HepG2 (cell line): Measurements from ENCODE around the gene FXN. TPM values are rescaled to one million over a fixed set of nuclear protein-coding genes. Genes with fewer than 3 reads are reported as not detected.

ENCODE experiments used
- CBX5 ChIP-seq: sonication (generic); formaldehyde crosslinking; IDR thresholded peaks from 2 replicates; pipeline ENCODE4 v1.4.0; 2020; ENCODE audit warnings: missing genetic modification reagents, borderline replicate concordance
- CEBPB ChIP-seq: IDR thresholded peaks from 2 replicates; pipeline ENCODE4 v1.6.1; 2011; ENCODE audit warnings: low read depth, low read length, improper control_type of control experiment, borderline replicate concordance
- ERF ChIP-seq: IDR thresholded peaks from 2 replicates; pipeline ENCODE4 v1.6.1; 2018; ENCODE audit warnings: missing biosample characterization, missing genetic modification reagents
- MZF1 ChIP-seq: sonication (generic); formaldehyde crosslinking; IDR thresholded peaks from 2 replicates; pipeline ENCODE4 v1.8.1; 2023; ENCODE audit warnings: mild to moderate bottlenecking, missing genetic modification reagents, borderline replicate concordance
- TBL1XR1 ChIP-seq: fragments of 150-350 bp; IDR thresholded peaks from 2 replicates; pipeline ENCODE4 v1.6.1; 2014; ENCODE audit warnings: borderline replicate concordance, low read length; ENCODE audit not compliant: partially characterized antibody
- ZNF253 ChIP-seq: sonication (generic); formaldehyde crosslinking; IDR thresholded peaks from 2 replicates; pipeline ENCODE4 v1.8.0; 2022; ENCODE audit warnings: mild to moderate bottlenecking, missing genetic modification reagents, borderline replicate concordance
- polyA plus RNA-seq, 8 experiments: library from polyadenylated mRNA; depleted of rRNA in 3 of 8; stranded (reverse) in 7 of 8; unstranded in 1 of 8; fragments of >200 nt; fragmentation: Illumina TruSeq in 4 of 8; extraction: Trizol in 4 of 8; gene quantifications; 2 replicates each; pipeline versions ENCODE4 v1.2.1 to v1.2.3, GENCODE V29; 2011 to 2016; ENCODE audit warnings: low read depth in 4 of 8, missing spikeins in 1 of 8, mixed read lengths in 1 of 8; ENCODE audit not compliant: insufficient read depth in 1 of 8
- total RNA-seq, 5 experiments: library from RNA; depleted of rRNA; stranded (reverse); fragments of >200 nt; fragmentation: Illumina TruSeq; extraction: Trizol; gene quantifications; 2 replicates each; pipeline ENCODE4 v1.2.3, GENCODE V29; 2016; ENCODE audit warnings: low read depth in 1 of 5
- TF ChIP-seq, protein P1 (sequence below): sonication (generic); formaldehyde crosslinking; IDR thresholded peaks from 2 replicates; pipeline ENCODE4; 2020; ENCODE audit warnings: missing genetic modification reagents, mild to moderate bottlenecking, borderline replicate concordance
- TF ChIP-seq, protein P2 (sequence below): IDR thresholded peaks from 2 replicates; pipeline ENCODE4 v1.4.0; 2020; ENCODE audit warnings: mild to moderate bottlenecking, missing genetic modification reagents
- TF ChIP-seq, protein P3 (sequence below): sonication (generic); formaldehyde crosslinking; IDR thresholded peaks from 2 replicates; pipeline ENCODE4 v1.4.0; 2020; ENCODE audit warnings: missing genetic modification reagents, borderline replicate concordance
- TF ChIP-seq, protein P4 (sequence below): sonication (generic); formaldehyde crosslinking; IDR thresholded peaks from 2 replicates; pipeline ENCODE4 v1.4.0; 2020; ENCODE audit warnings: mild to moderate bottlenecking, missing genetic modification reagents

FXN gene
- total and polyA plus RNA-seq, 2 of the 13 experiments (the other 11 are each of a cell fraction or from before 2014, with no cell fraction given): 24.1 to 26.0 TPM

DNA sequence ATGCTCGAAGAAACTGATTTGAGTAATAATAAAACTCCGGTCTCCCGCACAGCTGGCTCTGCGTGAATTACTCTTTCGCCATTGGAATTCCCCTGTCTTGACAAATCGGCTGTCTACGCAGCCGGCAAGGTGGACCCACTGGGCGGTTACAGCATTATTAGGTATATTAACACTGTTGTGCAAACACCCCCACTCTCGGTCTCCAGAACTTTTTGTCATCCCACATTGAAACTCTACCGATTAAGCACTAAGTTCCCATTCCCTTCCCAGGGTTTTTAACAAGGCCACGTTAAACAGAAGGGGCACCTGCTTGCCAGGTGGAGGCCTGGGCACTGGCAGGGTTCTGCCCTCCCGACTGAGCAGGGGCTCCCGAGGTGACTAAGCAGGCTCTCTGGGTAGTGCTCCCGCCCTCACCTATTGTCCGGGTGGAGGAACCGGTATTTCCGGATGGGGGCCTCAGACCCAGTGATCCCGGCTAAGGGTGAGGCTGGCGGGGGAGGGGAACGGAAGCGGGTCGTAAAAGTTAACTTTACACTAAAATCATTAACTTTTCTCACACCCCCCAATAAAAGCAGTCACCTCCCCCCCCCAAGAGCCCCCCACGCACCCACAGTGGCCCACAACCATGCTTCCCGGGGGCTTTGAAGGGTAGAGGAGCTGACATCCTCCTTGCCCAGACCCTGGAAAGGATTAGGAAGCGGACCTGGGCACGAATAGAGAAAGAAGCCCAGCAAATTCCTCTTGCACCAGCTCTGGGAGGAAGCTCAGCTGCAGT, 85.0 kb downstream of the FXN start (continued):
- TF ChIP-seq, protein P1, sequence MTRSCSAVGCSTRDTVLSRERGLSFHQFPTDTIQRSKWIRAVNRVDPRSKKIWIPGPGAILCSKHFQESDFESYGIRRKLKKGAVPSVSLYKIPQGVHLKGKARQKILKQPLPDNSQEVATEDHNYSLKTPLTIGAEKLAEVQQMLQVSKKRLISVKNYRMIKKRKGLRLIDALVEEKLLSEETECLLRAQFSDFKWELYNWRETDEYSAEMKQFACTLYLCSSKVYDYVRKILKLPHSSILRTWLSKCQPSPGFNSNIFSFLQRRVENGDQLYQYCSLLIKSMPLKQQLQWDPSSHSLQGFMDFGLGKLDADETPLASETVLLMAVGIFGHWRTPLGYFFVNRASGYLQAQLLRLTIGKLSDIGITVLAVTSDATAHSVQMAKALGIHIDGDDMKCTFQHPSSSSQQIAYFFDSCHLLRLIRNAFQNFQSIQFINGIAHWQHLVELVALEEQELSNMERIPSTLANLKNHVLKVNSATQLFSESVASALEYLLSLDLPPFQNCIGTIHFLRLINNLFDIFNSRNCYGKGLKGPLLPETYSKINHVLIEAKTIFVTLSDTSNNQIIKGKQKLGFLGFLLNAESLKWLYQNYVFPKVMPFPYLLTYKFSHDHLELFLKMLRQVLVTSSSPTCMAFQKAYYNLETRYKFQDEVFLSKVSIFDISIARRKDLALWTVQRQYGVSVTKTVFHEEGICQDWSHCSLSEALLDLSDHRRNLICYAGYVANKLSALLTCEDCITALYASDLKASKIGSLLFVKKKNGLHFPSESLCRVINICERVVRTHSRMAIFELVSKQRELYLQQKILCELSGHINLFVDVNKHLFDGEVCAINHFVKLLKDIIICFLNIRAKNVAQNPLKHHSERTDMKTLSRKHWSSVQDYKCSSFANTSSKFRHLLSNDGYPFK (CRISPR knock-in tag): no peak
- TF ChIP-seq ZNF253 (no peak), MZF1 (no peak), CBX5 (CRISPR knock-in tag) (peak; percentile 69; the same call in 1 of the 2 replicates), CEBPB (peak; percentile 2; the same call in 1 of the 2 replicates), ERF (CRISPR knock-in tag) (0 out of 2 replicates have a peak, but pooled peaks have one; percentile 76), TBL1XR1 (no peak)
- TF ChIP-seq, protein P2, sequence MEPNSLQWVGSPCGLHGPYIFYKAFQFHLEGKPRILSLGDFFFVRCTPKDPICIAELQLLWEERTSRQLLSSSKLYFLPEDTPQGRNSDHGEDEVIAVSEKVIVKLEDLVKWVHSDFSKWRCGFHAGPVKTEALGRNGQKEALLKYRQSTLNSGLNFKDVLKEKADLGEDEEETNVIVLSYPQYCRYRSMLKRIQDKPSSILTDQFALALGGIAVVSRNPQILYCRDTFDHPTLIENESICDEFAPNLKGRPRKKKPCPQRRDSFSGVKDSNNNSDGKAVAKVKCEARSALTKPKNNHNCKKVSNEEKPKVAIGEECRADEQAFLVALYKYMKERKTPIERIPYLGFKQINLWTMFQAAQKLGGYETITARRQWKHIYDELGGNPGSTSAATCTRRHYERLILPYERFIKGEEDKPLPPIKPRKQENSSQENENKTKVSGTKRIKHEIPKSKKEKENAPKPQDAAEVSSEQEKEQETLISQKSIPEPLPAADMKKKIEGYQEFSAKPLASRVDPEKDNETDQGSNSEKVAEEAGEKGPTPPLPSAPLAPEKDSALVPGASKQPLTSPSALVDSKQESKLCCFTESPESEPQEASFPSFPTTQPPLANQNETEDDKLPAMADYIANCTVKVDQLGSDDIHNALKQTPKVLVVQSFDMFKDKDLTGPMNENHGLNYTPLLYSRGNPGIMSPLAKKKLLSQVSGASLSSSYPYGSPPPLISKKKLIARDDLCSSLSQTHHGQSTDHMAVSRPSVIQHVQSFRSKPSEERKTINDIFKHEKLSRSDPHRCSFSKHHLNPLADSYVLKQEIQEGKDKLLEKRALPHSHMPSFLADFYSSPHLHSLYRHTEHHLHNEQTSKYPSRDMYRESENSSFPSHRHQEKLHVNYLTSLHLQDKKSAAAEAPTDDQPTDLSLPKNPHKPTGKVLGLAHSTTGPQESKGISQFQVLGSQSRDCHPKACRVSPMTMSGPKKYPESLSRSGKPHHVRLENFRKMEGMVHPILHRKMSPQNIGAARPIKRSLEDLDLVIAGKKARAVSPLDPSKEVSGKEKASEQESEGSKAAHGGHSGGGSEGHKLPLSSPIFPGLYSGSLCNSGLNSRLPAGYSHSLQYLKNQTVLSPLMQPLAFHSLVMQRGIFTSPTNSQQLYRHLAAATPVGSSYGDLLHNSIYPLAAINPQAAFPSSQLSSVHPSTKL (CRISPR knock-in tag): peak; percentile 58
- TF ChIP-seq, protein P3, sequence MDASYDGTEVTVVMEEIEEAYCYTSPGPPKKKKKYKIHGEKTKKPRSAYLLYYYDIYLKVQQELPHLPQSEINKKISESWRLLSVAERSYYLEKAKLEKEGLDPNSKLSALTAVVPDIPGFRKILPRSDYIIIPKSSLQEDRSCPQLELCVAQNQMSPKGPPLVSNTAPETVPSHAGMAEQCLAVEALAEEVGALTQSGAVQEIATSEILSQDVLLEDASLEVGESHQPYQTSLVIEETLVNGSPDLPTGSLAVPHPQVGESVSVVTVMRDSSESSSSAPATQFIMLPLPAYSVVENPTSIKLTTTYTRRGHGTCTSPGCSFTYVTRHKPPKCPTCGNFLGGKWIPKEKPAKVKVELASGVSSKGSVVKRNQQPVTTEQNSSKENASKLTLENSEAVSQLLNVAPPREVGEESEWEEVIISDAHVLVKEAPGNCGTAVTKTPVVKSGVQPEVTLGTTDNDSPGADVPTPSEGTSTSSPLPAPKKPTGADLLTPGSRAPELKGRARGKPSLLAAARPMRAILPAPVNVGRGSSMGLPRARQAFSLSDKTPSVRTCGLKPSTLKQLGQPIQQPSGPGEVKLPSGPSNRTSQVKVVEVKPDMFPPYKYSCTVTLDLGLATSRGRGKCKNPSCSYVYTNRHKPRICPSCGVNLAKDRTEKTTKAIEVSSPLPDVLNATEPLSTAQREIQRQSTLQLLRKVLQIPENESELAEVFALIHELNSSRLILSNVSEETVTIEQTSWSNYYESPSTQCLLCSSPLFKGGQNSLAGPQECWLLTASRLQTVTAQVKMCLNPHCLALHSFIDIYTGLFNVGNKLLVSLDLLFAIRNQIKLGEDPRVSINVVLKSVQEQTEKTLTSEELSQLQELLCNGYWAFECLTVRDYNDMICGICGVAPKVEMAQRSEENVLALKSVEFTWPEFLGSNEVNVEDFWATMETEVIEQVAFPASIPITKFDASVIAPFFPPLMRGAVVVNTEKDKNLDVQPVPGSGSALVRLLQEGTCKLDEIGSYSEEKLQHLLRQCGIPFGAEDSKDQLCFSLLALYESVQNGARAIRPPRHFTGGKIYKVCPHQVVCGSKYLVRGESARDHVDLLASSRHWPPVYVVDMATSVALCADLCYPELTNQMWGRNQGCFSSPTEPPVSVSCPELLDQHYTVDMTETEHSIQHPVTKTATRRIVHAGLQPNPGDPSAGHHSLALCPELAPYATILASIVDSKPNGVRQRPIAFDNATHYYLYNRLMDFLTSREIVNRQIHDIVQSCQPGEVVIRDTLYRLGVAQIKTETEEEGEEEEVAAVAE (CRISPR knock-in tag): peak; percentile 20; the same call in 1 of the 2 replicates
- TF ChIP-seq, protein P4, sequence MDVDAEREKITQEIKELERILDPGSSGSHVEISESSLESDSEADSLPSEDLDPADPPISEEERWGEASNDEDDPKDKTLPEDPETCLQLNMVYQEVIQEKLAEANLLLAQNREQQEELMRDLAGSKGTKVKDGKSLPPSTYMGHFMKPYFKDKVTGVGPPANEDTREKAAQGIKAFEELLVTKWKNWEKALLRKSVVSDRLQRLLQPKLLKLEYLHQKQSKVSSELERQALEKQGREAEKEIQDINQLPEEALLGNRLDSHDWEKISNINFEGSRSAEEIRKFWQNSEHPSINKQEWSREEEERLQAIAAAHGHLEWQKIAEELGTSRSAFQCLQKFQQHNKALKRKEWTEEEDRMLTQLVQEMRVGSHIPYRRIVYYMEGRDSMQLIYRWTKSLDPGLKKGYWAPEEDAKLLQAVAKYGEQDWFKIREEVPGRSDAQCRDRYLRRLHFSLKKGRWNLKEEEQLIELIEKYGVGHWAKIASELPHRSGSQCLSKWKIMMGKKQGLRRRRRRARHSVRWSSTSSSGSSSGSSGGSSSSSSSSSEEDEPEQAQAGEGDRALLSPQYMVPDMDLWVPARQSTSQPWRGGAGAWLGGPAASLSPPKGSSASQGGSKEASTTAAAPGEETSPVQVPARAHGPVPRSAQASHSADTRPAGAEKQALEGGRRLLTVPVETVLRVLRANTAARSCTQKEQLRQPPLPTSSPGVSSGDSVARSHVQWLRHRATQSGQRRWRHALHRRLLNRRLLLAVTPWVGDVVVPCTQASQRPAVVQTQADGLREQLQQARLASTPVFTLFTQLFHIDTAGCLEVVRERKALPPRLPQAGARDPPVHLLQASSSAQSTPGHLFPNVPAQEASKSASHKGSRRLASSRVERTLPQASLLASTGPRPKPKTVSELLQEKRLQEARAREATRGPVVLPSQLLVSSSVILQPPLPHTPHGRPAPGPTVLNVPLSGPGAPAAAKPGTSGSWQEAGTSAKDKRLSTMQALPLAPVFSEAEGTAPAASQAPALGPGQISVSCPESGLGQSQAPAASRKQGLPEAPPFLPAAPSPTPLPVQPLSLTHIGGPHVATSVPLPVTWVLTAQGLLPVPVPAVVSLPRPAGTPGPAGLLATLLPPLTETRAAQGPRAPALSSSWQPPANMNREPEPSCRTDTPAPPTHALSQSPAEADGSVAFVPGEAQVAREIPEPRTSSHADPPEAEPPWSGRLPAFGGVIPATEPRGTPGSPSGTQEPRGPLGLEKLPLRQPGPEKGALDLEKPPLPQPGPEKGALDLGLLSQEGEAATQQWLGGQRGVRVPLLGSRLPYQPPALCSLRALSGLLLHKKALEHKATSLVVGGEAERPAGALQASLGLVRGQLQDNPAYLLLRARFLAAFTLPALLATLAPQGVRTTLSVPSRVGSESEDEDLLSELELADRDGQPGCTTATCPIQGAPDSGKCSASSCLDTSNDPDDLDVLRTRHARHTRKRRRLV (CRISPR knock-in tag): no peak
